GM18517 (cell line): ENCODE results near the gene CDIPT.

Experiments
- ATAC-seq: cut with Tn5 transposase; IDR thresholded peaks from one replicate; pipeline ENCODE4 v1.9.1; 2021; ENCODE audit warnings: mild to moderate bottlenecking, moderate library complexity; ENCODE audit not compliant: unreplicated experiment

CDIPT gene

GRCh38 chr16:29811896-29812665 lies 50.9 kb downstream of the CDIPT start, which contains the start of gene PRRT2:
PRRT2 (plus strand) TSS chr16:29812193; CDS start chr16:29813055, 862 bp downstream.
- no peak for ATAC-seq

GRCh38 chr16:29811170-29811895 lies 51.7 kb downstream of the CDIPT start:
- no peak for ATAC-seq

- no peak for ATAC-seq
Observed at GRCh38 chr16:29810699-29811169, 52.3 kb downstream of the CDIPT start.

GRCh38 chr16:29809850-29810698 lies 53.0 kb downstream of the CDIPT start:
- ATAC-seq, result no peak

GRCh38 chr16:29809031-29809747 lies 53.8 kb downstream of the CDIPT start:
- no peak for ATAC-seq
